SU-DHL-6 (cell line): ENCODE results near the gene PROK1.

Source experiments
- EZH2phosphoT487 ChIP-seq: fragments of 200-600 bp; sonication (generic), shearing (Covaris generic); conservative IDR thresholded peaks from 2 replicates; pipeline ENCODE4 v1.6.1; 2018; ENCODE audit warnings: mild to moderate bottlenecking, antibody characterized with exemption, low read length, moderate library complexity, mixed read lengths
- TF ChIP-seq, protein P1 (sequence below): fragments of 200-600 bp; sonication (generic); IDR thresholded peaks from one replicate; pipeline ENCODE4 v1.5.1; 2017; ENCODE audit warnings: antibody characterized with exemption, mild to moderate bottlenecking, low read length, moderate library complexity; ENCODE audit not compliant: insufficient read depth, poor library complexity, severe bottlenecking

- TF ChIP-seq, protein P1, sequence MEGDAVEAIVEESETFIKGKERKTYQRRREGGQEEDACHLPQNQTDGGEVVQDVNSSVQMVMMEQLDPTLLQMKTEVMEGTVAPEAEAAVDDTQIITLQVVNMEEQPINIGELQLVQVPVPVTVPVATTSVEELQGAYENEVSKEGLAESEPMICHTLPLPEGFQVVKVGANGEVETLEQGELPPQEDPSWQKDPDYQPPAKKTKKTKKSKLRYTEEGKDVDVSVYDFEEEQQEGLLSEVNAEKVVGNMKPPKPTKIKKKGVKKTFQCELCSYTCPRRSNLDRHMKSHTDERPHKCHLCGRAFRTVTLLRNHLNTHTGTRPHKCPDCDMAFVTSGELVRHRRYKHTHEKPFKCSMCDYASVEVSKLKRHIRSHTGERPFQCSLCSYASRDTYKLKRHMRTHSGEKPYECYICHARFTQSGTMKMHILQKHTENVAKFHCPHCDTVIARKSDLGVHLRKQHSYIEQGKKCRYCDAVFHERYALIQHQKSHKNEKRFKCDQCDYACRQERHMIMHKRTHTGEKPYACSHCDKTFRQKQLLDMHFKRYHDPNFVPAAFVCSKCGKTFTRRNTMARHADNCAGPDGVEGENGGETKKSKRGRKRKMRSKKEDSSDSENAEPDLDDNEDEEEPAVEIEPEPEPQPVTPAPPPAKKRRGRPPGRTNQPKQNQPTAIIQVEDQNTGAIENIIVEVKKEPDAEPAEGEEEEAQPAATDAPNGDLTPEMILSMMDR: peak; percentile 91
- no peak for TF ChIP-seq EZH2phosphoT487
Observed at GRCh38 chr1:110412576-110412975, 38.4 kb upstream of the PROK1 start.
